Breast epithelium (tissue), 3 donors: ENCODE measurements around the gene TCERG1L.
A peak's percentile ranks its signal among the peaks of the same experiment; 100 is the strongest.

Experiments used
- POLR2A ChIP-seq: fragments of 450-650 bp; IDR thresholded peaks from one replicate; pipeline ENCODE4 v1.6.1; 2016; ENCODE audit warnings: antibody characterized with exemption, mild to moderate bottlenecking, moderate library complexity
- POLR2AphosphoS5 ChIP-seq, 3 donors: sonication (generic); formaldehyde crosslinking; IDR thresholded peaks; one replicate each; pipeline ENCODE4 v1.6.1; 2017; ENCODE audit warnings: antibody characterized with exemption in 3 of 3
- TF ChIP-seq, protein P1 (sequence below), 3 donors: fragments of 450-650 bp; IDR thresholded peaks; one replicate each; pipeline ENCODE4 v1.5.1; 2016 to 2017; ENCODE audit warnings: antibody characterized with exemption in 3 of 3, mild to moderate bottlenecking in 3 of 3, moderate library complexity in 3 of 3

DNA sequence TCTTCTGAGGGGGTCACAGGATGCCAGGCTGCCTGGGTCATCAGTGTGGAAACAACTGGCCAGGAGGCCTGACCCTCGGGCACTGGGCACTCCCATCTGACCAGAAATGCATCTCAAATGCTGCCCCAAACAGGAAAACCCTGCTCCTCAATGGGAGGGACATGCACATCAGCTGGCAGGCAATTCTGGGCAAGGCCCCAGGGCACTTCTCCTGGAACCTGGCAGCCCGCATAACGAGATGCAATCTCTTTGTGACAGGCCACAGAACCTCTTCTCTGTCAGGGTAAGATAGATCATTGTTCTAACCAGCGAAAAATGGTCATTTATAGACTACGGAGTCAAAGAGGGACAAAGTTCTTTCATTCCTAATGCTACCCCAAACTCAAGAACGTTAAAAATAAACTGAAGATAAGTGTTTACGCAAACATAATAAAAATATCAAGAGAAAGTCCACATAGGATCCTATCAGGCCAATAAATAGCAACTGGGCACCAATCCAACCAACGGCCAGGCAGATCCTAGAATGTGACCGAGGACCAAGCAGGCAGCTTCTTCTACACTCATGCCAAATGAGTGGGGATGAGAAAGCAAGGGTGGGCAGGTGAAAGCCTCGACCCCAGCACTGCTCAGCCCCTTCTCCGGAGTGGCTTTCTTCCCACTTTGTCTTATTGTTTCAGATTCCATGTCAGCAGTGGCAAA lies 212.3 kb downstream of the TCERG1L start:
- TF ChIP-seq, protein P1, sequence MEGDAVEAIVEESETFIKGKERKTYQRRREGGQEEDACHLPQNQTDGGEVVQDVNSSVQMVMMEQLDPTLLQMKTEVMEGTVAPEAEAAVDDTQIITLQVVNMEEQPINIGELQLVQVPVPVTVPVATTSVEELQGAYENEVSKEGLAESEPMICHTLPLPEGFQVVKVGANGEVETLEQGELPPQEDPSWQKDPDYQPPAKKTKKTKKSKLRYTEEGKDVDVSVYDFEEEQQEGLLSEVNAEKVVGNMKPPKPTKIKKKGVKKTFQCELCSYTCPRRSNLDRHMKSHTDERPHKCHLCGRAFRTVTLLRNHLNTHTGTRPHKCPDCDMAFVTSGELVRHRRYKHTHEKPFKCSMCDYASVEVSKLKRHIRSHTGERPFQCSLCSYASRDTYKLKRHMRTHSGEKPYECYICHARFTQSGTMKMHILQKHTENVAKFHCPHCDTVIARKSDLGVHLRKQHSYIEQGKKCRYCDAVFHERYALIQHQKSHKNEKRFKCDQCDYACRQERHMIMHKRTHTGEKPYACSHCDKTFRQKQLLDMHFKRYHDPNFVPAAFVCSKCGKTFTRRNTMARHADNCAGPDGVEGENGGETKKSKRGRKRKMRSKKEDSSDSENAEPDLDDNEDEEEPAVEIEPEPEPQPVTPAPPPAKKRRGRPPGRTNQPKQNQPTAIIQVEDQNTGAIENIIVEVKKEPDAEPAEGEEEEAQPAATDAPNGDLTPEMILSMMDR (IDR thresholded peaks at IDR 0.05) = no peak
- no peak for TF ChIP-seq POLR2A
- TF ChIP-seq POLR2AphosphoS5 (IDR thresholded peaks at IDR 0.05) = peak in 2 of 3 donors; percentile 24 to 55
